Osteocyte (in vitro differentiated cells): ENCODE measurements around the gene VGLL4. TPM values are rescaled to one million over a fixed set of nuclear protein-coding genes. Genes with fewer than 3 reads are reported as not detected.
A peak's percentile ranks its signal among the peaks of the same experiment; 100 is the strongest.

Source experiments
- DNase-seq: peaks from one replicate; pipeline ENCODE4 v3.0.0; 2021; ENCODE audit warnings: mixed read lengths; ENCODE audit not compliant: unreplicated experiment; ENCODE audit errors: extremely low spot score
- H3K27ac Mint-ChIP-seq: one replicate; pipeline ENCODE4 v1.8.0; 2021; ENCODE audit warnings: mild to moderate bottlenecking, mixed read lengths; ENCODE audit not compliant: unreplicated experiment
- H3K27me3 Mint-ChIP-seq: one replicate; pipeline ENCODE4 v1.8.0; 2021; ENCODE audit warnings: mixed read lengths; ENCODE audit not compliant: unreplicated experiment
- H3K36me3 Mint-ChIP-seq: one replicate; pipeline ENCODE4 v1.8.0; 2021; ENCODE audit warnings: mixed read lengths; ENCODE audit not compliant: unreplicated experiment
- H3K4me1 Mint-ChIP-seq: one replicate; pipeline ENCODE4 v1.8.0; 2021; ENCODE audit warnings: mixed read lengths; ENCODE audit not compliant: unreplicated experiment
- H3K4me3 Mint-ChIP-seq: one replicate; pipeline ENCODE4 v1.8.0; 2021; ENCODE audit warnings: mild to moderate bottlenecking, moderate library complexity, mixed read lengths; ENCODE audit not compliant: unreplicated experiment
- H3K9me3 Mint-ChIP-seq: one replicate; pipeline ENCODE4 v1.8.0; 2021; ENCODE audit warnings: mixed read lengths; ENCODE audit not compliant: unreplicated experiment
- total RNA-seq: library from RNA; stranded (reverse); gene quantifications from 2 replicates; pipeline ENCODE4 v1.2.1, GENCODE V29; 2021
- TF ChIP-seq, protein P1 (sequence below): fragments of 200-600 bp; sonication (generic); IDR thresholded peaks from 2 replicates; pipeline ENCODE4 v1.5.0; 2021; ENCODE audit warnings: antibody characterized with exemption, mild to moderate bottlenecking, moderate library complexity

The VGLL4 gene
- total RNA-seq, 1 donor from 2014 or later: 139 TPM

DNA sequence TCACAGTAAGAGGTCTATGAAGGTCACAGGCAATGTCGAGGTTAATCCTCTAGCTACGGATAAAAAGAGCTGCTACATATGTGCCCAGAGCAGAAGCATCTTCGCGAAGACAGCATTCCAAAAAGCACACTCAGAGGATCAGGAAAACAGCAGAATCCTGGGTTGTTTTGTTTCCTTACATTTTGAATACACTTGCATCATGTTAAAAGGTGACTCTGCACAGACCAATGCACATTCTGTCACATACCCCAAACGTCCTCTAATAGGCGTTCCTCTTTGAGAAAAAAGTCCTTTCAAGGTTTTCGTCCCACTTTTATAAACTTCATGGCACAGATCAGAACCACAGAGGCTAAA, 52.7 kb downstream of the VGLL4 start:
- Mint-ChIP-seq H3K36me3 (peaks cover 35% of the 10 kb centered on the region), H3K9me3 (no peaks in the 10 kb centered on the region), H3K4me3 (peak overlapping the region; percentile 29), H3K27me3 (no peaks in the 10 kb centered on the region), H3K4me1 (peaks cover 84% of the 10 kb centered on the region), H3K27ac (peak overlapping the region; percentile 83)
- no peak for DNase-seq
- TF ChIP-seq, protein P1, sequence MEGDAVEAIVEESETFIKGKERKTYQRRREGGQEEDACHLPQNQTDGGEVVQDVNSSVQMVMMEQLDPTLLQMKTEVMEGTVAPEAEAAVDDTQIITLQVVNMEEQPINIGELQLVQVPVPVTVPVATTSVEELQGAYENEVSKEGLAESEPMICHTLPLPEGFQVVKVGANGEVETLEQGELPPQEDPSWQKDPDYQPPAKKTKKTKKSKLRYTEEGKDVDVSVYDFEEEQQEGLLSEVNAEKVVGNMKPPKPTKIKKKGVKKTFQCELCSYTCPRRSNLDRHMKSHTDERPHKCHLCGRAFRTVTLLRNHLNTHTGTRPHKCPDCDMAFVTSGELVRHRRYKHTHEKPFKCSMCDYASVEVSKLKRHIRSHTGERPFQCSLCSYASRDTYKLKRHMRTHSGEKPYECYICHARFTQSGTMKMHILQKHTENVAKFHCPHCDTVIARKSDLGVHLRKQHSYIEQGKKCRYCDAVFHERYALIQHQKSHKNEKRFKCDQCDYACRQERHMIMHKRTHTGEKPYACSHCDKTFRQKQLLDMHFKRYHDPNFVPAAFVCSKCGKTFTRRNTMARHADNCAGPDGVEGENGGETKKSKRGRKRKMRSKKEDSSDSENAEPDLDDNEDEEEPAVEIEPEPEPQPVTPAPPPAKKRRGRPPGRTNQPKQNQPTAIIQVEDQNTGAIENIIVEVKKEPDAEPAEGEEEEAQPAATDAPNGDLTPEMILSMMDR: no peak

DNA sequence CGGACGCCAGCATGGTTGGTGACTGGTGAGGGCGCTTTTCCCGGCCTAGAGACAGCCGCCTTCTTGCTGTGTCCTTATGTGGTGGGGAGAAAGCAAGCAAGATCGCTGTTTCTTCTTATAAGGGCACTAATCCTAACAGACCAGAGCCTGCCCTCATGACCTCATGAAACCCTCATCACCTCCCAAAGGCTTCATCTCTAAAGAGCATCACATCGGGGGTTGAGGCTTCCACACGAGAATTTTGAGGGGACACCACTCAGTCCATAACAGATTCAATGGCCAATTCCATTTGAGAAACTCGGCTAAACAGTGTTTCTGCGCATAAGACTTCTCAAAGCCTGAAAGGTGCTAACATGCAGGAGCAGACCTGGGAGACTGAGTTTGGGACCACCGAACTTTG, 54.0 kb downstream of the VGLL4 start:
- Mint-ChIP-seq H3K4me1 (peaks cover 95% of the 10 kb centered on the region), H3K9me3 (no peaks in the 10 kb centered on the region), H3K27ac (peak overlapping the region; percentile 71), H3K4me3 (no peak overlapping the region), H3K36me3 (peaks cover 37% of the 10 kb centered on the region), H3K27me3 (no peaks in the 10 kb centered on the region)
- DNase-seq: no peak
- TF ChIP-seq, protein P1: no peak

DNA sequence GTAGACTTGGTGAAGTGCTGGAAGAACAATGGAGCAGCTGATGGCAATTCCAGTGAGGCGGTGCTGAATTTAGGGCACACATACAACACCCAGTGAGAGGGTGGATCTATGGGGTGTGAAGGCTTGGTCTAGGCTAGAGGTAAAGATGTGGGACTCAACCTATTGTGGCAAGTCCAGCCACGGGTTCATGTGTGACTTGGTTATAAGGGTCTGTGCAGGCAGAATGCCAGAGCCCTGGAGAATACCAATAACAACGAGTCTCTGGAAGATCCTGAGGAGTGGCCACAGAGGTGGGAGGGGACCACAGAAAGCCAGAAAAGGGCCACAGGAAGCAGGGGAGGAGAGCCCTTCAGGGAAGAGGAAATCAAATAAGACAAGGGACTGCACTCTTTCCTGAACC, 55.0 kb downstream of the VGLL4 start:
- H3K27me3 Mint-ChIP-seq: no peaks in the 10 kb centered on the region
- DNase-seq: no peak
- peaks cover 97% of the 10 kb centered on the region for H3K4me1 Mint-ChIP-seq
- TF ChIP-seq, protein P1: no peak
- no peaks in the 10 kb centered on the region for H3K9me3 Mint-ChIP-seq
- H3K4me3 Mint-ChIP-seq: no peak overlapping the region
- peaks cover 37% of the 10 kb centered on the region for H3K36me3 Mint-ChIP-seq
- peak overlapping the region; percentile 78 for H3K27ac Mint-ChIP-seq

DNA sequence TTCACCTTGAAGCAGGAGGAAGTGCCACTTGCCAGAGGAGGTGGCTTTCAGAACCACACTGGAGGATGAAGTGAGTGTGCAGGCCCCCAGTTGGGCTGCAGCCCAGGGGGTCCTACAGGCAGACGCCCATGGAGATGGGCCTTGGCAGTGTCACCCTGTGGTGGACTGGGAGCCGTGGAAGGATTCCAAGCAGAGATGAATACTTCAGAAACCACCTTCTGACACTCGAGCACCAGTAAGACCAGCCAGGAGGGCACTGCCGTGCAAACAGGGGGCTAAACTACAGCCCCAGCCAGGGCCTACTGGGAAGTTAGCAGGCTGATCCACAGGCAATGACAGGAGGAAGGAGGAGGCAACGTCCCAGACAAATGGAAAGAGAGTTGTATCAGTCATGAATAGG, 55.4 kb downstream of the VGLL4 start:
- Mint-ChIP-seq H3K27me3 (no peaks in the 10 kb centered on the region), H3K4me1 (peaks cover 97% of the 10 kb centered on the region), H3K4me3 (no peak overlapping the region), H3K9me3 (no peaks in the 10 kb centered on the region), H3K36me3 (peaks cover 34% of the 10 kb centered on the region), H3K27ac (peak overlapping the region; percentile 78)
- no peak for DNase-seq
- TF ChIP-seq, protein P1: no peak

DNA sequence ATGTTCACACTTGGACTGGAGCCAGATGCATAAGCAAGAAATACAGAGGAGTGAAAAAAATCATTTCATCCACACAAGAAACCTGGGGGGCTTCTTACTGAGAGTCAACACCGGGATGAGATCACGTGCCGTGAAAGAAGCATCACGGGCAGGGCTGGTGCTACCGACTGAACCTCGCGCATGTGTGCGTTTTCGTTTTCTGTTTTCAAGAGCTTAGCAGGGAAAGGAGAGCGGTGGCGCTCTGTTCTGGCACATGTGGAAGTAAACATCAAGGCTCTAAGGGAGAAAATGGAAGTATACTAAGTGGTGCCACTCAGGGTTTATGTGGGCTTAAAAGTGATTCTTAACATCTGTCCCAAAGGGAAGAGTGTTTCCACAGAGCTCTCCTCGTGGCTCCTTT, 55.9 kb downstream of the VGLL4 start:
- Mint-ChIP-seq H3K27me3 (no peaks in the 10 kb centered on the region), H3K27ac (peak overlapping the region; percentile 78), H3K36me3 (peaks cover 32% of the 10 kb centered on the region), H3K9me3 (no peaks in the 10 kb centered on the region), H3K4me3 (no peak overlapping the region), H3K4me1 (peaks cover 97% of the 10 kb centered on the region)
- TF ChIP-seq, protein P1: no peak
- no peak for DNase-seq
